Fibroblast of lung (primary cell): ENCODE measurements around the gene PYGL. TPM values are rescaled to one million over a fixed set of nuclear protein-coding genes. Genes with fewer than 3 reads are reported as not detected.

Experiments used
- DNase-seq, 2 donors: peaks; one replicate each; pipeline versions ENCODE4 v3.0.0 to v3.0.0-alpha.2; 2010; ENCODE audit warnings: low read depth in 2 of 2
- H2AFZ ChIP-seq: 2 replicates; pipeline ENCODE4 v1.5.1; 2012; ENCODE audit warnings: low read length, control low read depth, inconsistent platforms
- H3K27ac ChIP-seq: 2 replicates; pipeline ENCODE4 v1.5.1; 2011; ENCODE audit warnings: low read length, control low read depth; ENCODE audit not compliant: insufficient read depth
- H3K27me3 ChIP-seq: 2 replicates; pipeline ENCODE4 v1.5.1; 2011; ENCODE audit warnings: mild to moderate bottlenecking, low read length; ENCODE audit not compliant: control insufficient read depth, insufficient read depth
- H3K36me3 ChIP-seq: 2 replicates; pipeline ENCODE4 v1.5.1; 2011; ENCODE audit warnings: low read length; ENCODE audit not compliant: control insufficient read depth, insufficient read depth
- H3K4me1 ChIP-seq: 2 replicates; pipeline ENCODE4 v1.5.1; 2011; ENCODE audit warnings: low read length; ENCODE audit not compliant: control insufficient read depth, insufficient read depth; ENCODE audit errors: extremely low read depth
- H3K4me2 ChIP-seq: 2 replicates; pipeline ENCODE4 v1.5.1; 2011; ENCODE audit warnings: low read length, control low read depth; ENCODE audit not compliant: insufficient read depth; ENCODE audit errors: extremely low read depth
- H3K4me3 ChIP-seq, 4 experiments: fragments of 200-600 bp in 1 of 4; sonication (generic) in 1 of 4; replicated peaks in 1 of 4; 2 replicates each; pipeline ENCODE4 v1.5.1; 2011 to 2016; ENCODE audit warnings: low read length in 4 of 4, low read depth in 3 of 4, mild to moderate bottlenecking in 3 of 4, control low read depth in 2 of 4, inconsistent platforms in 1 of 4, mixed read lengths in 1 of 4; ENCODE audit not compliant: insufficient read depth in 1 of 4; ENCODE audit errors: control extremely low read depth in 1 of 4
- H3K79me2 ChIP-seq: 2 replicates; pipeline ENCODE4 v1.5.1; 2012; ENCODE audit warnings: mild to moderate bottlenecking, low read length, inconsistent platforms; ENCODE audit not compliant: control insufficient read depth, insufficient read depth
- H3K9ac ChIP-seq: 2 replicates; pipeline ENCODE4 v1.5.1; 2011; ENCODE audit warnings: mild to moderate bottlenecking, low read length, control low read depth; ENCODE audit not compliant: insufficient read depth
- H3K9me3 ChIP-seq: 2 replicates; pipeline ENCODE4 v1.5.1; 2012; ENCODE audit warnings: low read depth, low read length; ENCODE audit not compliant: control insufficient read depth, insufficient read depth
- H4K20me1 ChIP-seq: 2 replicates; pipeline ENCODE4 v1.5.1; 2011; ENCODE audit warnings: low read length; ENCODE audit not compliant: control insufficient read depth, insufficient read depth; ENCODE audit errors: extremely low read depth
- EZH2 ChIP-seq: IDR thresholded peaks from 2 replicates; pipeline ENCODE4 v1.5.1; 2012; ENCODE audit warnings: low read length, control low read depth, mild to moderate bottlenecking; ENCODE audit errors: missing control alignments
- polyA plus RNA-seq, 2 donors: library from polyadenylated mRNA; depleted of rRNA in 1 of 2; stranded (reverse) in 1 of 2; unstranded in 1 of 2; fragments of >200 nt; gene quantifications; 2 replicates each; pipeline ENCODE4 v1.2.1, GENCODE V29; 2011 to 2012; ENCODE audit warnings: missing spikeins in 1 of 2
- total RNA-seq: library from RNA; depleted of rRNA; stranded (reverse); fragments of >200 nt; gene quantifications from 2 replicates; pipeline ENCODE4 v1.2.1, GENCODE V29; 2014
- TF ChIP-seq, protein P1 (sequence below), 2 donors: IDR thresholded peaks in 1 of 2; conservative IDR thresholded peaks in 1 of 2; 1 replicate in 1 of 2; 2 replicates in 1 of 2; pipeline ENCODE4 v1.5.1; 2011 to 2012; ENCODE audit warnings: low read length in 2 of 2, control low read depth in 1 of 2, inconsistent platforms in 1 of 2, low read depth in 1 of 2, mild to moderate bottlenecking in 1 of 2

Gene PYGL
- total and polyA plus RNA-seq, 2 donors (not counting 1 experiment from before 2014, with no cell fraction given), result 56.2 to 76.8 TPM

DNA sequence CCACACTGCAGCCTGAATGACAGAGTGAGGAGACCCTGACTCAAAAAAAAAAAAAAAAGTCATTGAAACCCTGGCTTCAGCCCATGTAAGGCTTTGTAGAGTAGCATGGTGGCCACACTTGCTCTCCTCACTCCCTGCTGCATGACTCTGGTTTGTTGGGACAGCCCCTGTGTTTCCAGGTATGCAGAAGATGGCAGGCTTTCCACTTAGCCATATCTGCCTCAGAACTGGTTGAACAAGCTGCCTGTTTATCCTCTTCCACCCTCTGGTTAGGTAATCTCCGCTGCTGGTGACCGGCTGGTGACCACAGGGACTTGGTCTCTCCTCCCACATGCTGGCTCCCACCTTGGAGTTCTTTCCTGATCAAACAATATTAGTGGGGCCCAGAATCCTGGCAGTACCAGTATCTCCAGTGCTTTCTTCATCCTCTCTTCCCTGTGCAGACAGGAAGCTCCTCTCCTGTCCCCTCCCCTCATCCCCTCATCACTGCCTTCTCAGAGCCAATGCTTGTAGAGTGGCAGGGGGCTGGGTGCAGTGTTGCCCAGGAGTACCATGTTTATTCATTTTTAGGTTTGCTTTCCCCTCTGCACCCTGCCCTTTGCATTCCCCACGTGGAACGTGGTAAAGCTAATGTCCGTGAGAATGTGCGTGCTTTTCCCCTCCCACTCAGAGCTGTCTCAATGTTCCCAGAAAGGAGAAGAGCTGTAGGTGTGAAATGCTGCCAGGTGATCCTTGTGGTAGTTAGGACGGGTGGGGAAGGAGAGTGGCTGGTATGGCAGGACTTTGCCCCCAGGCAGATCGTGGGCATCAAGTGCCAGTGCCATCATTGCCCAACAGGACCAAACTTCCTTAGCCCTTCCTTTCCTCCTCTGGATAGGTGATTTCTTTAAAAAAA lies 61.1 kb downstream of the PYGL start:
- Histone ChIP-seq H3K36me3 (no peaks in the 10 kb centered on the region), H3K27ac (no peak overlapping the region), H2AFZ (no peak overlapping the region), H3K27me3 (peaks cover 4% of the 10 kb centered on the region), H3K4me1 (no peaks in the 10 kb centered on the region), H3K4me3 (no peak overlapping the region), H3K4me2 (no peak overlapping the region), H3K79me2 (no peaks in the 10 kb centered on the region), H3K9ac (no peak overlapping the region), H4K20me1 (no peaks in the 10 kb centered on the region), H3K9me3 (no peaks in the 10 kb centered on the region)
- DNase-seq, result no peak
- TF ChIP-seq, protein P1, sequence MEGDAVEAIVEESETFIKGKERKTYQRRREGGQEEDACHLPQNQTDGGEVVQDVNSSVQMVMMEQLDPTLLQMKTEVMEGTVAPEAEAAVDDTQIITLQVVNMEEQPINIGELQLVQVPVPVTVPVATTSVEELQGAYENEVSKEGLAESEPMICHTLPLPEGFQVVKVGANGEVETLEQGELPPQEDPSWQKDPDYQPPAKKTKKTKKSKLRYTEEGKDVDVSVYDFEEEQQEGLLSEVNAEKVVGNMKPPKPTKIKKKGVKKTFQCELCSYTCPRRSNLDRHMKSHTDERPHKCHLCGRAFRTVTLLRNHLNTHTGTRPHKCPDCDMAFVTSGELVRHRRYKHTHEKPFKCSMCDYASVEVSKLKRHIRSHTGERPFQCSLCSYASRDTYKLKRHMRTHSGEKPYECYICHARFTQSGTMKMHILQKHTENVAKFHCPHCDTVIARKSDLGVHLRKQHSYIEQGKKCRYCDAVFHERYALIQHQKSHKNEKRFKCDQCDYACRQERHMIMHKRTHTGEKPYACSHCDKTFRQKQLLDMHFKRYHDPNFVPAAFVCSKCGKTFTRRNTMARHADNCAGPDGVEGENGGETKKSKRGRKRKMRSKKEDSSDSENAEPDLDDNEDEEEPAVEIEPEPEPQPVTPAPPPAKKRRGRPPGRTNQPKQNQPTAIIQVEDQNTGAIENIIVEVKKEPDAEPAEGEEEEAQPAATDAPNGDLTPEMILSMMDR (conservative IDR thresholded peaks at IDR 0.05 in 1 of 2, IDR thresholded peaks at IDR 0.05 in 1 of 2; ENCODE audit: low read depth in 1 of 2, low read length in 2 of 2), result no peak
- no peak for TF ChIP-seq EZH2

DNA sequence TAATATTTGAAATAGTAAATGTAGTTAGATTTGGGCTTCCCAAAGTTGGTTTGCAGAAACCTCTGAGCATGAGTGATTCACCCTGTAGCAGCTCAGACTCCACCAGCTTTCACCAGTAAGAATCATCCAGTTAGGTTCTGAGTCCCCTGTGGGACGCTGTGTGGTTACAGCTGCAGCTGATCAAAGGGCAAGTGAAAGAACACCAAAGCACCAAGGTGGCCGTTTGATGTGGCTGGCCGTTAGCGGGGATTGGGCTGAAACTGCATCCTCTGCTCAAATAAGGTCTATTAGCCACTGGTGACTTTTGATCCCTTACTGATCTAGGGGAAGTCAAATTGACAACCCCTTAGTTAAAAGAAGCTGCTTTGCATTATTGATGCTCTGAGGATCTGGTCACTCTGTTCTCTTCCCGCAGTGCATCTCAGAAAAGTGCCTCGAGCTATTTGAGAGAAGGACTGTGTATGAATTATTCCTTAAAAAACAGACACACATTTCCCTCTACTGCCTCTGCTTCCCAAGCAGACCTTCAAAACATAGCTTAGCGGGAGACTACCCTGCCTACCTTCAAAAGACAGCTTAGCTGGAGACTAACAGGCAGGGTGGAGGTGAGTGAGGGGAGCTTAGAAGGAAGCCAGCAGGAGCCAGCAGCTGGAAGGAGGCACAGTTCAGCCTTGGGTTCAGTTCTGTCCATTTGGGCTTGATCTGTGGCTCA lies 68.8 kb downstream of the PYGL start:
- H3K79me2 ChIP-seq, result no peaks in the 10 kb centered on the region
- peak in 1 of 2 donors; percentile 48 for DNase-seq

DNA sequence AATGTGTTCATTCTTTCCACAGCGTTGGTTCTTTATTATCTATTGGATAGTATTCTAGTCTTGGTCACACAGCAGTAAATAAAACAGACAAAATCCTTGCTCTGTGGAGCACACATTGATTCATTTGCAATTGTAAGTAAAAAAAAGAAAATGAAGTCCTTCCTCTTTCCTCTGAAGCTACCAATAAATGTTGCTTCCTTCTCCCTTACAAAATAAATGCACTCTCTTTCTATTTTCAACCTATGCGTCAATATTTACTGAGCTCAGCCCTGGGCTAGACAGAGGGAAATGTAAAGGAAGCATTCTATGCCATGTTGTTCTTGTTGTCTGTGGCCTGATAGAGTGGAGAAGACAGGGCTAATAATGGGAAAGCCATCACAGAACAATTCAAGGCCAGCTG lies 69.5 kb downstream of the PYGL start:
- Histone ChIP-seq H3K36me3 (no peaks in the 10 kb centered on the region), H2AFZ (no peak overlapping the region), H3K9ac (no peak overlapping the region), H3K27ac (no peak overlapping the region), H3K27me3 (peaks cover 23% of the 10 kb centered on the region), H3K79me2 (no peaks in the 10 kb centered on the region), H3K9me3 (no peaks in the 10 kb centered on the region), H3K4me2 (no peak overlapping the region), H3K4me3 (no peak overlapping the region), H4K20me1 (no peaks in the 10 kb centered on the region), H3K4me1 (no peaks in the 10 kb centered on the region)
- DNase-seq, result no peak
- TF ChIP-seq, protein P1 (conservative IDR thresholded peaks at IDR 0.05 in 1 of 2, IDR thresholded peaks at IDR 0.05 in 1 of 2; ENCODE audit: low read depth in 1 of 2, low read length in 2 of 2), result no peak
- TF ChIP-seq EZH2, result no peak

More for the DNA sequence above, 68.8 kb downstream of the PYGL start:
- Histone ChIP-seq H3K4me1 (no peaks in the 10 kb centered on the region), H3K9ac (no peak overlapping the region), H3K27ac (no peak overlapping the region), H3K9me3 (no peaks in the 10 kb centered on the region), H3K4me2 (no peak overlapping the region), H3K27me3 (peaks cover 23% of the 10 kb centered on the region), H3K36me3 (no peaks in the 10 kb centered on the region), H4K20me1 (no peaks in the 10 kb centered on the region), H3K4me3 (no peak overlapping the region), H2AFZ (no peak overlapping the region)
- TF ChIP-seq, protein P1 (conservative IDR thresholded peaks at IDR 0.05 in 1 of 2, IDR thresholded peaks at IDR 0.05 in 1 of 2; ENCODE audit: low read depth in 1 of 2, low read length in 2 of 2), result no peak
- no peak for TF ChIP-seq EZH2
